ENCODE results near the gene TMEM222.
"Not testable (repeated sequence)": the region's sequence is repeated elsewhere in the genome, so short reads cannot be mapped to it uniquely, and the experiment has no call there.

TMEM222 gene

DNA sequence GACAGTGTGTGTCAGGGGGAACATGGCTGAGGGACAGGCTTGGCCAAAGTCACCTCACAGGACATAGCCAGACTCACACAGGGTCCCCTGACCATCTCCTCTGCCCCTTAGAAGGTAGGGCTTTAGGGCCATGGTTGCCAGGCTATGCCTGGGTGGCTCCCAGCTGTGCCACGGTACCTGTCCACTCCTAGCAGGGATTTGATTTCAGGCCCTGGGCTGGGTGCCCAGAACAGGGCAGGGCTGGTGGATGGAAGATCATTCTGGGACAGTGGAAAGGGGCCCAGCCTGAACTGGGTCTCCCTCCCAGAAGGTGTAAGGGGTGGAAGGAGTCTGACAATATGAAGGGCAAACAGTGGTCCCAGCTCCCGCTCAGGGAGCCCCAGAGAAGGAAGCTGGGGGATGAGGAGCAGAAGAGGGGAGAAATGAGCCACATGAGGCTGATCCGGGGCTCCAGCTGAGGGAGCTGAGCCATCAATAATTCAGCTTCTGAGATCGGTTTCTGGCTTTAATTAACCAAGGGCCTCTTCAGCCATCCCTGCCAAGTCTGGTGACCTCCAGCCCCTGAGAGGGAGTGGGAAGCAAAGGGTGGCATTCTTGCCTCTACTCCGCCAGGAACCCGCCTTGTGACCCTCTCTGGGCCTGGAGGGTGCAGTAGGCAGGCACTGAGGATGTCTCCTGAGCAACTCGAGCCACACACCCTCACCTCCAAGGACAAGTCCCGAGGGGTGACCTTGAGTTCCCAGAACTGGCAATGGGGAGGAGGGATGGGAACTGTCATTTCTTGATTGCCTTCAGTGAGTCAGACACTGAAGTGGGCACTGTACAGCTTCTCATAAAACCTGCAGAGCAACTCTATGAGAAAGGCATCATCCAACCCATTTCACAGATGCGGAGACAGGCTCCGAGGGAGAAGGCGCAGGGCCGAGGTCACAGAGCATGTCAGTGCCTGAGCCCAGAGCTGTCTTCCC, 59.1 kb downstream of the TMEM222 start:
- DNase-seq, result no peak

DNA sequence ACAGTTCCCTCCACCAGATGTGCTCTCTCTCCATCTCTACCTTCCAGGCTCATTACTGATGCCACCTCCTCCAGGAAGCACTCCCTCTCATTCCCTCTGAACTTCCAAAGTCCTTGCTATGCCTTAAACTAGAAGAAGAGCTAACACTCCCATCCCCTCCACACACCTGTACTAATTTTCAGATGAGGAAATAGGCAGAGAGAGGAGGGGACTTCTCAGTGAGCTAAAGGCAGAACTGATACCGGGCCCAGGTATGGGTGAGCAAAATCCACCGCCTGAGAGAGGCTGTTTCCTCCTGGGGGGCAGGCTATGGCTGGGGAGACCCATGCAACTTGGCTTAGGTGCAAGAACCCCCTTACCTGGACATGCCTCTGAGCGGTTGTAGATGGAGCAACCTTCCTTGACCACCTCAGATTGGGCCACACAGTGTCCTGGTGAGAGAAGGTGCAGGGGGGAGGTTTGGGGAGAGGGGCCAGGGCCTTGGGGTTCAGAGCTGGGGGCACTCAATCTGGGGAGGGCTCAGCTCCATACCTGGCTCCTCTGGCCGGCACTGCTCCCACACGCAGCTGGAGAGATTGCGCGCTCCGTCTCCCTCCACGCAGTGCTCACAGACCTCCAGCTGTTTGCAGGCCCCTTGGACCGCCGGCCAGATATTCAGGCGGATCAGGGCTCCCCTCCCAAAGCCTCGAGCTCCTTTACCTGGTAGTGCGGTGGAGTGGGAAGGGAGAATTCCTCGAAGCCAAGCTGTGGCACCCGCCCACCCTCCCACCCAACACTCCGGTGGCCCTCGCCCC, 60.2 kb downstream of the TMEM222 start:
- no peak for DNase-seq

DNA sequence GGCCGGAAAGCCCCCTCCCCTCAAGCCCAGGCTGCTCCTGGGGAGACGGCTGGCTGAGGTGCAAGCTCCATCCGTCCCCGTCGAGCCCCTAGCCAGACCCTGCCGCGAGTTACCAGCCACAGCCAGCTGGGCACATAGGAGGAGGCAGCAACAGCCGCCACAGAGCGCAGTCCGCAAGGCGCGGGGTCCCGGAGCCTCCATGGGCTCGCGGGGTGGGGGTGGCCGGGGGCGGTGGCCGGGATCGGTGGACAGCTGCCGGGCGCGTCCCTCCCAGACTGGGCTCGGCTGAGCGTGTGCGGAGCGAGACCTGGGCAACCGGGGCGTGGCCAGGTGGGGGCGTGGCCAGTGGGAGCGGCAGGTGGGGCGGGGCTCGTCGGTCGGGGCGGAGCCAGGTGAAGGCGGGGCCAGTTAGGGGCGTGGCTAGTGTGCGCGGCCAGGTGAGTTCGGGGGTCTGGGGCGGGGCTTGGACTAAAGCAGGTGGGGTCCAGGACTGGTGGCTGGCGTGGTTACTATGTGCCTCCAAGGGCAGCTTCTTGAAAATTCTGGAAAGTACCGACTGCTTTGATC, 61.2 kb downstream of the TMEM222 start, which contains the start of gene CD164L2:
Gene CD164L2 (minus strand): TSS at position 295 of the 567 bp plus-strand sequence. CDS start 94 bp downstream, at position 201.
- DNase-seq, result no peak

DNA sequence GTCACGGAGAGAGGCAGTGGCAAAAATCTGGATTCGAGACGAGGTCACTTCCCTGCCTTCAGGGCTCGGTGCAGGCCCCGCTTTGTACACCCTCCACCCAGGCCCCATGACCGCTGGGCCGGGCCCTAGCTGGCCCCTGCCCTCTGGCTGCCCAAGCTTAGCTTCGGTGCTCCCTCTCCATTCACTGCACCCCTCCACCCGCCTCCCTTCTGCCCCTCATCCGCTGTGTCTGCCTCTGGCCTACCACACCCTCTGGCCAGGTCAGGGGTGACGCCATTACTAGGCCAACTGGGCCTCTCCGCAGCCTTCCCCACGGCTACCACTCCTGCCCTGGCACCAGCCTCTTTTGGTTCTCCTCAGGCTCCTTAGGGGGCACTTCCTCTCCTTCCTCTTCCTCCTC, 61.7 kb downstream of the TMEM222 start:
- no peak for DNase-seq

DNA sequence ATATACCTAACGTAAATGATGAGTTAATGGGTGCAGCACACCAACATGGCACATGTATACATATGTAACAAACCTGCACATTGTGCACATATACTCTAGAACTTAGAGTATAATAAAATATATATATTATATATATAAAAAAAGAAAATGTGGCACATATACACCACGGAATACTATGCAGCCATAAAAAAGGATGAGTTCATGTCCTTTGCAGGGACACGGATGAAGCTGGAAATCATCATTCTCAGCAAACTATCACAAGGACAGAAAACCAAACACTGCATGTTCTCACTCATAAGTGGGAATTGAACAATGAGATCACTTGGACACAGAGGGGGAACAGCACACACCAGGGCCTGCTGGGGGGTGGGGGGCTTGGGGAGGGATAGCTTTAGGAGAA, 62.8 kb downstream of the TMEM222 start:
- not testable (repeated sequence) for DNase-seq

Data from DMS79 treated with DMSO at 0.1 percent for 48 hours (cell line).